SK-N-SH (cell line): ENCODE data around the gene PHLDB2. TPM values are rescaled to one million over a fixed set of nuclear protein-coding genes. Genes with fewer than 3 reads are reported as not detected.

ENCODE experiments used
- CTCF ChIA-PET: fragments of 300-600, 350-600 bp; formaldehyde crosslinking; extraction: SDS; loops from one replicate; lab custom pipeline; 2021; lab: Yijun Ruan, JAX
- POLR2A ChIA-PET: fragments of 350-600 bp; sonication (Branson Sonifier 250); formaldehyde crosslinking; extraction: SDS; loops from one replicate; lab custom pipeline; 2020; ENCODE audit warnings: antibody characterized with exemption, inconsistent platforms; lab: Yijun Ruan, JAX
- DNase-seq: peaks from one replicate; pipeline ENCODE4 v3.0.0; 2012
- H2AFZ ChIP-seq: fragments of 200-600 bp; sonication (generic); 2 replicates; pipeline ENCODE4 v1.8.1; 2016; ENCODE audit warnings: antibody characterized with exemption, mild to moderate bottlenecking, low read depth
- H3F3A ChIP-seq: fragments of 200-600 bp; sonication (generic); replicated peaks from 2 replicates; pipeline ENCODE3; 2016; ENCODE audit warnings: antibody characterized with exemption, mild to moderate bottlenecking; ENCODE audit not compliant: insufficient read depth
- H3K27ac ChIP-seq, 2 experiments: fragments of 200-500 bp in 1 of 2; fragments of 200-600 bp in 1 of 2; sonication (Bioruptor generic) in 1 of 2; sonication (generic), shearing (Covaris generic) in 1 of 2; 2 replicates each; pipeline versions ENCODE4 v1.5.1 to v1.6.1; 2014 to 2016; ENCODE audit warnings: low read depth in 2 of 2, inconsistent platforms in 1 of 2, low read length in 1 of 2, mild to moderate bottlenecking in 1 of 2, mixed read lengths in 1 of 2
- H3K27me3 ChIP-seq: fragments of 200-600 bp; sonication (generic), shearing (Covaris generic); 2 replicates; pipeline ENCODE4 v1.6.1; 2016; ENCODE audit warnings: mixed run types; ENCODE audit not compliant: insufficient read depth
- H3K36me3 ChIP-seq, 2 experiments: fragments of 200-500 bp in 1 of 2; fragments of 200-600 bp in 1 of 2; sonication (Bioruptor generic) in 1 of 2; sonication (generic) in 1 of 2; replicated peaks in 1 of 2; 2 replicates each; pipeline versions ENCODE3 to v1.5.1; 2014 to 2016; ENCODE audit warnings: low read length in 1 of 2, mild to moderate bottlenecking in 1 of 2; ENCODE audit not compliant: insufficient read depth in 2 of 2, control insufficient read depth in 1 of 2
- H3K4me1 ChIP-seq, 2 experiments: fragments of 200-500 bp in 1 of 2; fragments of 200-600 bp in 1 of 2; sonication (Bioruptor generic) in 1 of 2; sonication (generic), shearing (Covaris generic) in 1 of 2; 2 replicates each; pipeline versions ENCODE4 v1.5.1 to v1.6.1; 2014 to 2016; ENCODE audit warnings: low read depth in 1 of 2, low read length in 1 of 2, mixed run types in 1 of 2; ENCODE audit not compliant: insufficient read depth in 2 of 2, control insufficient read depth in 1 of 2
- H3K4me2 ChIP-seq: fragments of 200-600 bp; sonication (generic), shearing (Covaris generic); 2 replicates; pipeline ENCODE4 v1.6.1; 2017; ENCODE audit warnings: mixed run types
- H3K4me3 ChIP-seq, 2 experiments: fragments of 200-500 bp in 1 of 2; fragments of 200-600 bp in 1 of 2; sonication (Bioruptor generic) in 1 of 2; sonication (generic), shearing (Covaris generic) in 1 of 2; 2 replicates each; pipeline versions ENCODE4 v1.5.1 to v1.8.1; 2014 to 2016; ENCODE audit warnings: low read depth in 2 of 2, inconsistent platforms in 1 of 2, low read length in 1 of 2, mild to moderate bottlenecking in 1 of 2, mixed read lengths in 1 of 2, moderate library complexity in 1 of 2
- H3K79me2 ChIP-seq: fragments of 200-600 bp; sonication (generic); 2 replicates; pipeline ENCODE4 v1.8.1; 2017; ENCODE audit warnings: mild to moderate bottlenecking; ENCODE audit not compliant: insufficient read depth
- H3K9ac ChIP-seq: fragments of 200-600 bp; sonication (generic); 2 replicates; pipeline ENCODE4 v1.6.1; 2017; ENCODE audit warnings: mixed run types
- H3K9me2 ChIP-seq: fragments of 200-600 bp; sonication (generic); 2 replicates; pipeline ENCODE4 v1.6.1; 2017; ENCODE audit warnings: mixed run types
- H3K9me3 ChIP-seq: fragments of 200-600 bp; sonication (generic); 2 replicates; pipeline ENCODE4 v1.6.1; 2017; ENCODE audit warnings: mixed run types, mild to moderate bottlenecking, moderate library complexity
- H4K20me1 ChIP-seq: fragments of 200-600 bp; sonication (generic); 2 replicates; pipeline ENCODE4 v1.6.1; 2017; ENCODE audit warnings: mild to moderate bottlenecking, mixed run types; ENCODE audit not compliant: insufficient read depth
- CHD2 ChIP-seq: fragments of 150-350 bp; IDR thresholded peaks from 2 replicates; pipeline ENCODE4 v1.6.1; 2018; ENCODE audit warnings: low read length; ENCODE audit not compliant: partially characterized antibody
- EZH2phosphoT487 ChIP-seq: fragments of 200-600 bp; sonication (generic); IDR thresholded peaks from 2 replicates; pipeline ENCODE4 v1.6.1; 2017; ENCODE audit warnings: low read depth, mixed run types, mild to moderate bottlenecking, antibody characterized with exemption, moderate library complexity, borderline replicate concordance
- FOXM1 ChIP-seq: IDR thresholded peaks from 2 replicates; pipeline ENCODE4 v1.4.0; 2012; ENCODE audit warnings: low read depth, mild to moderate bottlenecking
- GATA2 ChIP-seq: sonication (generic); formaldehyde crosslinking; IDR thresholded peaks from 2 replicates; pipeline ENCODE4 v1.5.0; 2020; ENCODE audit warnings: mild to moderate bottlenecking, missing genetic modification reagents
- JUND ChIP-seq: IDR thresholded peaks from 2 replicates; pipeline ENCODE4 v1.4.0; 2012
- MXI1 ChIP-seq: IDR thresholded peaks from 2 replicates; pipeline ENCODE4 v1.6.1; 2012; ENCODE audit warnings: mild to moderate bottlenecking, low read depth, low read length, improper control_type of control experiment
- NFIC ChIP-seq: IDR thresholded peaks from 2 replicates; pipeline ENCODE4 v1.4.0; 2012; ENCODE audit warnings: borderline replicate concordance
- NRF1 ChIP-seq: IDR thresholded peaks from 2 replicates; pipeline ENCODE4 v1.6.1; 2012; ENCODE audit warnings: low read depth, mild to moderate bottlenecking, low read length
- POLR2AphosphoS5 ChIP-seq: IDR thresholded peaks from 2 replicates; pipeline ENCODE4 v1.6.1; 2012; ENCODE audit warnings: low read depth, low read length
- RCOR1 ChIP-seq: fragments of 150-350 bp; IDR thresholded peaks from 2 replicates; pipeline ENCODE4 v1.6.1; 2017; ENCODE audit warnings: antibody characterized with exemption, low read length
- RXRA ChIP-seq: IDR thresholded peaks from 2 replicates; pipeline ENCODE4 v1.4.0; 2012; ENCODE audit warnings: low read depth, mild to moderate bottlenecking, borderline replicate concordance
- SIN3A ChIP-seq: IDR thresholded peaks from 2 replicates; pipeline ENCODE4 v1.6.1; 2012; ENCODE audit warnings: low read depth, mild to moderate bottlenecking, low read length, moderate library complexity, borderline replicate concordance
- TAF1 ChIP-seq: IDR thresholded peaks from 2 replicates; pipeline ENCODE4 v1.6.1; 2012; ENCODE audit warnings: low read depth, mild to moderate bottlenecking, low read length, moderate library complexity, borderline replicate concordance
- USF2 ChIP-seq: fragments of 150-350 bp; IDR thresholded peaks from 2 replicates; pipeline ENCODE4 v1.6.1; 2017; ENCODE audit warnings: antibody characterized with exemption, low read length, low read depth, borderline replicate concordance
- YY1 ChIP-seq: IDR thresholded peaks from 2 replicates; pipeline ENCODE4 v1.4.0; 2012; ENCODE audit warnings: low read depth, mild to moderate bottlenecking
- WGBS: methylation state at CpG from one replicate; pipeline ENCODE4 v1.1.6; 2017; ENCODE audit warnings: low lambda C conversion rate; 5-methylcytosine and 5-hydroxymethylcytosine counted together
- polyA plus RNA-seq, 3 experiments: library from polyadenylated mRNA; depleted of rRNA; stranded (reverse); fragments of >200 nt; gene quantifications; 2 replicates each; pipeline ENCODE4 v1.2.3, GENCODE V29; 2012
- TF ChIP-seq, protein P1 (sequence below): IDR thresholded peaks from 2 replicates; pipeline ENCODE4 v1.4.0; 2012; ENCODE audit warnings: low read depth, borderline replicate concordance
- TF ChIP-seq, protein P2 (sequence below): IDR thresholded peaks from 2 replicates; pipeline ENCODE4 v1.4.0; 2012; ENCODE audit warnings: low read depth
- TF ChIP-seq, protein P3 (sequence below): IDR thresholded peaks from 2 replicates; pipeline ENCODE4; 2012

PHLDB2 gene
- polyA plus RNA-seq, 1 of the 3 experiments (the other 2 are of a cell fraction), result 18.0 TPM

DNA sequence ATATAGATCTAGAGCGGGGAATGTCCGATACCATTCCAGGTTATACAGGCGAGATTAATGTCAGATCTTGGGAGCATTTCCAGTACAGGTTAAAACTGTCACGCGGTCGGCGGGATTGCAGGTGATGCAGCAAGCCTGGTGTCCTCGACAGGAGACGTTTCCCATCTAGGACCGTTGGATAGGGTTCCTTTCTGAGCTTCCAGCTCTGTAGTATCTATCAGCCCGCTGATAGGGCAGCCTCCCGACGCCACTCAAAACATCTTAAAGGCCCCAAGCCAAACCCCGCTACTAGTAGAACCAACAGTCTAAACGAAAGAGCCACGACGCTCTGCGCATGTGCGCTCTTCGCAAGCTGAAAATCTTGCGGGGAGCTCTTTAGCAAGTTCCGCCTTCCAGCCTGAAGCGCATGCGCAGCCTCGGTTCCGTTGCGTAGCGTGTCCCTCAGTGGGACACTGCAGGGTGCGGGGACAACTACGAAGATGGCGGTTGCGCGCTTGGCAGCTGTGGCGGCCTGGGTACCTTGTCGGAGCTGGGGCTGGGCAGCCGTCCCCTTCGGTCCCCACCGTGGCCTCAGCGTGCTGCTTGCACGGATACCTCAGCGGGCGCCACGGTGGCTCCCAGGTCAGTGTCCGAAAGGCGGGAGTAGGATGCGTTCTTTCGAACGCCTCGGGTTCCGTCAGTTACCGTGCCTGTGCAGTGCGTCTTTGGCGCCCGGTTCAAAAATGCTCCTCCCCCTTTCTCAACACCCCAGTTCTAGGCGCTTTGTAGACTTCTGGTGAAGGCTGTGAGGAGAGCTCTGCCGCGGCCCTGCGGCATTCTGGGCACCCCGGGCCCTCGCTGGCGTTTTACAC is 119.7 kb downstream of the PHLDB2 start, which contains the start of gene ABHD10:
Gene ABHD10 (plus strand): TSS at position 444 of the 851 bp plus-strand sequence. CDS start 36 bp downstream, at position 480.
- Histone ChIP-seq H3K27ac (peak within 1 kb of the TSS; percentile 70 to 92), H2AFZ (peak within 1 kb of the TSS; percentile 89), H3K9me2 (no peaks in the 10 kb centered on the region), H3K4me3 (peak within 1 kb of the TSS; percentile 84 to 92), H3K4me2 (peak within 1 kb of the TSS; percentile 80), H3K27me3 (no peaks in the 10 kb centered on the region), H3K9ac (peak within 1 kb of the TSS; percentile 80), H3K79me2 (peaks cover 48% of the 10 kb centered on the region), H3K4me1 (peaks cover 8 to 12% of the 10 kb centered on the region in 2 experiments; a peak in 3 of 4 replicates), H3F3A (peaks cover 36% of the 10 kb centered on the region), H3K9me3 (no peaks in the 10 kb centered on the region), H3K36me3 (peaks cover 18 to 24% of the 10 kb centered on the region in 2 experiments), H4K20me1 (no peaks in the 10 kb centered on the region)
- ChIA-PET CTCF (interaction anchor here (0.9 to 5.7 kb wide), 13 partner anchors 10 to 287 kb away, joined by 3 to 40 read pairs (median 5); no protein-coding TSS in a partner anchor), POLR2A (interaction anchor here (1.0 to 1.7 kb wide), 4 partner anchors 11 to 21 kb away, joined by 3 to 20 read pairs (median 4); partner anchors contain the start of gene TAGLN3)
- peak; percentile 88 for TF ChIP-seq YY1
- TF ChIP-seq JUND, result no peak; the same call in 1 of the 2 replicates
- TF ChIP-seq CHD2, result no peak
- TF ChIP-seq FOXM1, result no peak
- peak; percentile 34; the same call in 1 of the 2 replicates for TF ChIP-seq RCOR1
- TF ChIP-seq, protein P1, sequence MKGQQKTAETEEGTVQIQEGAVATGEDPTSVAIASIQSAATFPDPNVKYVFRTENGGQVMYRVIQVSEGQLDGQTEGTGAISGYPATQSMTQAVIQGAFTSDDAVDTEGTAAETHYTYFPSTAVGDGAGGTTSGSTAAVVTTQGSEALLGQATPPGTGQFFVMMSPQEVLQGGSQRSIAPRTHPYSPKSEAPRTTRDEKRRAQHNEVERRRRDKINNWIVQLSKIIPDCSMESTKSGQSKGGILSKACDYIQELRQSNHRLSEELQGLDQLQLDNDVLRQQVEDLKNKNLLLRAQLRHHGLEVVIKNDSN, result no peak
- TF ChIP-seq MXI1, result no peak; the same call in none of the 2 replicates
- TF ChIP-seq EZH2phosphoT487, result no peak
- TF ChIP-seq, protein P2, sequence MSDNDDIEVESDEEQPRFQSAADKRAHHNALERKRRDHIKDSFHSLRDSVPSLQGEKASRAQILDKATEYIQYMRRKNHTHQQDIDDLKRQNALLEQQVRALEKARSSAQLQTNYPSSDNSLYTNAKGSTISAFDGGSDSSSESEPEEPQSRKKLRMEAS, result peak; percentile 73
- TF ChIP-seq USF2, result no peak
- TF ChIP-seq NRF1, result peak; percentile 99
- no peak for TF ChIP-seq RXRA
- TF ChIP-seq SIN3A, result 0 out of 2 replicates have a peak, but pooled peaks have one; percentile 46
- TF ChIP-seq, protein P3, sequence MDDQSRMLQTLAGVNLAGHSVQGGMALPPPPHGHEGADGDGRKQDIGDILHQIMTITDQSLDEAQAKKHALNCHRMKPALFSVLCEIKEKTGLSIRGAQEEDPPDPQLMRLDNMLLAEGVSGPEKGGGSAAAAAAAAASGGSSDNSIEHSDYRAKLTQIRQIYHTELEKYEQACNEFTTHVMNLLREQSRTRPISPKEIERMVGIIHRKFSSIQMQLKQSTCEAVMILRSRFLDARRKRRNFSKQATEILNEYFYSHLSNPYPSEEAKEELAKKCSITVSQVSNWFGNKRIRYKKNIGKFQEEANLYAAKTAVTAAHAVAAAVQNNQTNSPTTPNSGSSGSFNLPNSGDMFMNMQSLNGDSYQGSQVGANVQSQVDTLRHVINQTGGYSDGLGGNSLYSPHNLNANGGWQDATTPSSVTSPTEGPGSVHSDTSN, result peak; percentile 83
- peak; percentile 7; the same call in 1 of the 2 replicates for TF ChIP-seq TAF1
- no peak for TF ChIP-seq NFIC
- TF ChIP-seq POLR2AphosphoS5, result peak; percentile 91
- peak; percentile 25; the same call in 1 of the 2 replicates for TF ChIP-seq GATA2 (CRISPR knock-in tag)
- peak; percentile 90 for DNase-seq
- WGBS, result 3% methylated on average over 31 of the region's 61 CpGs
